OCI-LY7 (cell line): ENCODE measurements around the gene PCK2. TPM values are rescaled to one million over a fixed set of nuclear protein-coding genes. Genes with fewer than 3 reads are reported as not detected.

ENCODE experiments used
- BruUV-seq: library from RNA; stranded (reverse); fragments of 400-500 nt; replicated peaks from 2 replicates; lab custom pipeline; 2021; lab: Mats Ljungman, UMichigan
- CTCF ChIA-PET: fragments of 300-600 bp; sonication (Branson Sonifier 250); formaldehyde crosslinking; loops from one replicate; lab custom pipeline; 2022; ENCODE audit warnings: antibody characterized with exemption; ENCODE audit not compliant: unreplicated experiment; lab: Charles Lee
- POLR2A ChIA-PET: fragments of 300-600 bp; sonication (Branson Sonifier 250); formaldehyde crosslinking; loops from one replicate; lab custom pipeline; 2022; ENCODE audit warnings: antibody characterized with exemption; lab: Charles Lee
- DNase-seq: peaks from one replicate; pipeline ENCODE4 v3.0.0-alpha.2; 2015; ENCODE audit warnings: low spot score
- H2AFZ ChIP-seq: fragments of 200-600 bp; sonication (generic), shearing (Covaris generic); 2 replicates; pipeline ENCODE4 v1.6.1; 2014; ENCODE audit warnings: mild to moderate bottlenecking, antibody characterized with exemption, low read length, moderate library complexity
- H3K27ac ChIP-seq: fragments of 200-600 bp; sonication (generic); 2 replicates; pipeline ENCODE4 v1.5.1; 2014; ENCODE audit warnings: mixed run types, low read depth, mild to moderate bottlenecking, moderate library complexity, low read length, inconsistent platforms; ENCODE audit not compliant: poor library complexity, severe bottlenecking
- H3K36me3 ChIP-seq: fragments of 200-600 bp; sonication (generic); 2 replicates; pipeline ENCODE4 v1.6.1; 2014; ENCODE audit warnings: mild to moderate bottlenecking, antibody characterized with exemption, low read length, moderate library complexity, mixed read lengths; ENCODE audit not compliant: insufficient read depth
- H3K4me1 ChIP-seq: fragments of 200-600 bp; sonication (generic); 2 replicates; pipeline ENCODE4 v1.5.1; 2014; ENCODE audit warnings: mild to moderate bottlenecking, low read length; ENCODE audit not compliant: insufficient read depth, poor library complexity, severe bottlenecking
- H3K4me2 ChIP-seq: fragments of 200-600 bp; sonication (generic); 2 replicates; pipeline ENCODE4 v1.6.1; 2014; ENCODE audit warnings: mild to moderate bottlenecking, low read length
- H3K4me3 ChIP-seq: fragments of 200-600 bp; sonication (generic); 2 replicates; pipeline ENCODE4 v1.5.1; 2014; ENCODE audit warnings: mild to moderate bottlenecking, low read depth, low read length; ENCODE audit not compliant: poor library complexity, severe bottlenecking
- H3K79me2 ChIP-seq: fragments of 200-600 bp; sonication (generic); 2 replicates; pipeline ENCODE4 v1.6.1; 2016; ENCODE audit warnings: low read depth, mild to moderate bottlenecking, low read length, moderate library complexity, mixed read lengths; ENCODE audit not compliant: insufficient read depth
- H3K9me2 ChIP-seq: fragments of 200-600 bp; sonication (generic); 2 replicates; pipeline ENCODE4 v1.6.1; 2016; ENCODE audit warnings: mild to moderate bottlenecking, low read length, mixed read lengths; ENCODE audit not compliant: insufficient read depth
- H3K9me3 ChIP-seq: fragments of 200-600 bp; sonication (generic); 2 replicates; pipeline ENCODE4 v1.6.1; 2014; ENCODE audit warnings: mild to moderate bottlenecking, mixed run types, low read length, mixed read lengths
- H4K20me1 ChIP-seq: fragments of 200-600 bp; sonication (generic); 2 replicates; pipeline ENCODE4 v1.6.1; 2014; ENCODE audit warnings: mild to moderate bottlenecking, antibody characterized with exemption, low read length, moderate library complexity, mixed read lengths; ENCODE audit not compliant: insufficient read depth
- CTCF ChIP-seq: fragments of 200-600 bp; sonication (generic); conservative IDR thresholded peaks from 2 replicates; pipeline ENCODE4 v1.5.1; 2014; ENCODE audit warnings: mild to moderate bottlenecking, antibody characterized with exemption, low read length, moderate library complexity, mixed read lengths
- EZH2phosphoT487 ChIP-seq: fragments of 200-600 bp; sonication (generic); IDR thresholded peaks from 2 replicates; pipeline ENCODE4 v1.6.1; 2018; ENCODE audit warnings: low read depth, borderline replicate concordance, mild to moderate bottlenecking, mixed run types, antibody characterized with exemption, low read length, moderate library complexity, mixed read lengths
- intact Hi-C: fragments of 100-400 bp; cut with micrococcal nuclease; formaldehyde crosslinking; loops from one replicate; pipeline ENCODE4 v1.10.0; 2022; ENCODE audit not compliant: unreplicated experiment
- total RNA-seq, 2 experiments: library from RNA; depleted of rRNA in 1 of 2; stranded (reverse); fragments of >200 nt in 1 of 2; shearing (Covaris generic) in 1 of 2; gene quantifications; 2 replicates each; pipeline ENCODE4 v1.2.3, GENCODE V29; 2014 to 2022

Gene PCK2
- total RNA-seq, 2 experiments from 2014 or later: 43.6 to 130 TPM

GRCh38 chr14:24082411-24083080 is 11.6 kb upstream of the PCK2 start:
- Histone ChIP-seq H3K9me2 (no peaks in the 10 kb centered on the region), H3K4me1 (peaks cover 24% of the 10 kb centered on the region), H3K9me3 (no peaks in the 10 kb centered on the region), H3K79me2 (no peaks in the 10 kb centered on the region), H2AFZ (no peak overlapping the region), H4K20me1 (no peaks in the 10 kb centered on the region), H3K36me3 (no peaks in the 10 kb centered on the region), H3K4me2 (no peak overlapping the region), H3K27ac (no peak overlapping the region), H3K4me3 (no peak overlapping the region)
- intact Hi-C loops: no loop called here
- TF ChIP-seq CTCF: no peak
- no peak for TF ChIP-seq EZH2phosphoT487
- ChIA-PET CTCF (no interaction called here), POLR2A (interaction anchor here (0.6 to 3.9 kb wide), 4 partner anchors 12 to 693 kb away, joined by 3 to 40 read pairs (median 4); partner anchors contain the start of gene PCK2)
- DNase-seq: no peak
- BruUV-seq: no TSS peak

- POLR2A ChIA-PET: interaction anchor here (1.9 kb wide), 1 partner anchor 17 kb away, joined by 4 read pairs; no protein-coding TSS in a partner anchor
- intact Hi-C loops: no loop called here
Measured at GRCh38 chr14:24083462-24083861, 10.6 kb upstream of the PCK2 start.

More at GRCh38 chr14:24083462-24083861, 10.6 kb upstream of the PCK2 start:
- no peaks in the 10 kb centered on the region for H3K79me2 ChIP-seq
- no peak overlapping the region for H3K4me2 ChIP-seq
- CTCF ChIA-PET: no interaction called here
- H3K4me1 ChIP-seq: peaks cover 24% of the 10 kb centered on the region
- H3K9me3 ChIP-seq: no peaks in the 10 kb centered on the region
- TF ChIP-seq EZH2phosphoT487 (no peak), CTCF (no peak)
- no peaks in the 10 kb centered on the region for H4K20me1 ChIP-seq
- H3K9me2 ChIP-seq: no peaks in the 10 kb centered on the region
- no TSS peak for BruUV-seq
- DNase-seq: no peak
- H3K27ac ChIP-seq: no peak overlapping the region
- H2AFZ ChIP-seq: no peak overlapping the region
- H3K36me3 ChIP-seq: no peaks in the 10 kb centered on the region
- H3K4me3 ChIP-seq: no peak overlapping the region
